T-cell (primary cell): ENCODE data around the gene SLC39A13. TPM values are rescaled to one million over a fixed set of nuclear protein-coding genes. Genes with fewer than 3 reads are reported as not detected.

Source experiments
- ATAC-seq, 4 experiments: fragments of 200-7000 bp in 3 of 4; fragments of 150-1000 bp in 1 of 4; cut with Tn5 transposase; replicated peaks in 1 of 4; 1 replicate in 3 of 4; 2 replicates in 1 of 4; pipeline ENCODE4 v1.10.0; 2021; ENCODE audit warnings: moderate library complexity in 3 of 4, mild to moderate bottlenecking in 2 of 4, moderate number of reproducible peaks in 1 of 4
- CTCF ChIA-PET, 2 donors: fragments of 300-600 bp; sonication (Branson Sonifier 250); formaldehyde crosslinking; loops; one replicate each; lab custom pipeline; 2022; ENCODE audit warnings: antibody characterized with exemption in 2 of 2; lab: Charles Lee
- POLR2A ChIA-PET, 2 donors: fragments of 300-600 bp; sonication (Branson Sonifier 250); formaldehyde crosslinking; loops; one replicate each; lab custom pipeline; 2022; ENCODE audit warnings: antibody characterized with exemption in 2 of 2; lab: Charles Lee
- DNase-seq, 35 experiments: peaks; one replicate each; pipeline versions ENCODE4 v3.0.0 to v3.0.0-alpha.2; 2013 to 2023
- H3K27ac ChIP-seq: one replicate; pipeline ENCODE4 v1.5.1; 2013; ENCODE audit warnings: low read length
- H3K27me3 ChIP-seq, 2 experiments: replicated peaks in 1 of 2; 1 replicate in 1 of 2; 2 replicates in 1 of 2; pipeline versions ENCODE4 v1.6.1 to v1.7.0; 2013; ENCODE audit warnings: low read length in 1 of 2, mixed read lengths in 1 of 2; ENCODE audit not compliant: control insufficient read depth in 2 of 2, insufficient read depth in 2 of 2; ENCODE audit errors: extremely low read depth in 1 of 2
- H3K36me3 ChIP-seq, 2 donors: 1 replicate in 1 of 2; 2 replicates in 1 of 2; pipeline versions ENCODE4 v1.6.1 to v1.7.0; 2013; ENCODE audit warnings: low read length in 1 of 2; ENCODE audit not compliant: control insufficient read depth in 2 of 2, insufficient read depth in 1 of 2; ENCODE audit errors: extremely low read depth in 1 of 2
- H3K4me1 ChIP-seq, 2 experiments: 1 replicate in 1 of 2; 2 replicates in 1 of 2; pipeline versions ENCODE4 v1.6.1 to v1.7.0; 2013; ENCODE audit warnings: low read length in 2 of 2, mixed read lengths in 1 of 2; ENCODE audit not compliant: insufficient read depth in 2 of 2, control insufficient read depth in 1 of 2; ENCODE audit errors: extremely low read depth in 1 of 2
- H3K4me3 ChIP-seq, 2 donors: 1 replicate in 1 of 2; 2 replicates in 1 of 2; pipeline versions ENCODE4 v1.5.1 to v1.7.0; 2013; ENCODE audit warnings: mild to moderate bottlenecking in 2 of 2, low read length in 1 of 2, moderate library complexity in 1 of 2; ENCODE audit not compliant: control insufficient read depth in 1 of 2; ENCODE audit errors: extremely low read depth in 1 of 2
- H3K9me3 ChIP-seq: 2 replicates; pipeline ENCODE4 v1.7.0; 2013
- H3K27ac Mint-ChIP-seq, 2 donors: one replicate each; pipeline ENCODE4 v1.8.0; 2020 to 2021; ENCODE audit warnings: mild to moderate bottlenecking in 2 of 2, mixed read lengths in 2 of 2
- H3K27me3 Mint-ChIP-seq, 2 donors: one replicate each; pipeline ENCODE4 v1.8.0; 2021 to 2022; ENCODE audit warnings: mixed read lengths in 2 of 2
- H3K36me3 Mint-ChIP-seq: one replicate; pipeline ENCODE4 v1.8.0; 2021; ENCODE audit warnings: mixed read lengths
- H3K4me1 Mint-ChIP-seq, 3 donors: one replicate each; pipeline ENCODE4 v1.8.0; 2020 to 2022; ENCODE audit warnings: mixed read lengths in 3 of 3, mild to moderate bottlenecking in 1 of 3
- H3K4me3 Mint-ChIP-seq, 3 donors: one replicate each; pipeline ENCODE4 v1.8.0; 2020 to 2022; ENCODE audit warnings: mild to moderate bottlenecking in 3 of 3, mixed read lengths in 3 of 3, moderate library complexity in 3 of 3
- H3K9me3 Mint-ChIP-seq, 3 donors: one replicate each; pipeline ENCODE4 v1.8.0; 2020 to 2022; ENCODE audit warnings: mixed read lengths in 3 of 3
- WGBS: methylation state at CpG from one replicate; pipeline ENCODE4 v1.1.5; 2013; ENCODE audit warnings: missing lambda C conversion rate; ENCODE audit not compliant: insufficient coverage; 5-methylcytosine and 5-hydroxymethylcytosine counted together
- total RNA-seq, 35 experiments: library from RNA in 6 of 35; stranded (reverse) in 6 of 35; fragments of 120-200 nt in 1 of 35; gene quantifications; one replicate each; pipeline versions ENCODE4 v1.2.1 to v1.2.4 and lab custom pipeline; 2013 to 2026

The SLC39A13 gene
- total RNA-seq, 5 donors from 2014 or later (not counting 1 experiment from before 2014, with no cell fraction given), result 45.6 to 67.0 (median 65.2) TPM

GRCh38 chr11:47461876-47462275 lies 53.5 kb downstream of the SLC39A13 start:
- Histone ChIP-seq H3K4me1 (no peaks in the 10 kb centered on the region), H3K27ac (no peak overlapping the region), H3K4me3 (no peak overlapping the region), H3K27me3 (no peaks in the 10 kb centered on the region), H3K36me3 (peaks cover 10 to 25% of the 10 kb centered on the region in 2 donors), H3K9me3 (no peaks in the 10 kb centered on the region)
- Mint-ChIP-seq H3K27ac (peak overlapping the region in 1 of 2 donors; percentile 4), H3K4me3 (no peak overlapping the region), H3K27me3 (no peaks in the 10 kb centered on the region), H3K9me3 (no peaks in the 10 kb centered on the region), H3K36me3 (peaks cover 14% of the 10 kb centered on the region), H3K4me1 (peaks cover 0 to 6% (median 0%) of the 10 kb centered on the region in 3 donors)
- ChIA-PET POLR2A (no interaction called here), CTCF (no interaction called here)
- DNase-seq, result no peak
- WGBS, result 93% methylated on average over 2 of the region's 7 CpGs
- ATAC-seq, result no peak

GRCh38 chr11:47464483-47464882 lies 56.1 kb downstream of the SLC39A13 start:
- ChIA-PET CTCF (no interaction called here), POLR2A (no interaction called here)
- Histone ChIP-seq H3K4me3 (no peak overlapping the region), H3K9me3 (no peaks in the 10 kb centered on the region), H3K36me3 (peaks cover 16 to 48% of the 10 kb centered on the region in 2 donors), H3K27ac (no peak overlapping the region), H3K27me3 (no peaks in the 10 kb centered on the region), H3K4me1 (peaks cover 0 to 7% of the 10 kb centered on the region in 2 experiments)
- Mint-ChIP-seq H3K4me3 (no peak overlapping the region), H3K4me1 (peaks cover 0 to 9% (median 8%) of the 10 kb centered on the region in 3 donors), H3K36me3 (peaks cover 28% of the 10 kb centered on the region), H3K9me3 (no peaks in the 10 kb centered on the region), H3K27ac (no peak overlapping the region), H3K27me3 (no peaks in the 10 kb centered on the region)
- DNase-seq (no peak), ATAC-seq (no peak)
- no CpG with 5 or more reads among the region's 5 CpGs for WGBS

Other genes starting within 250 kb of the SLC39A13 start
- gene ARFGAP2, start 231.7 kb upstream of the SLC39A13 start, total RNA-seq, result 100 to 1,000 TPM; 145 to 188 (median 160) TPM
- 1 to 10 TPM in 3 of 5 donors, under 1 TPM in 1, not detected in 1; 0.49 to 1.9 (median 1.4) TPM for gene PACSIN3, start 222.2 kb upstream of the SLC39A13 start, total RNA-seq
- 100 to 1,000 TPM in 3 of 5 donors, 10 to 100 TPM in 2; 55.0 to 136 (median 123) TPM for gene DDB2, start 193.6 kb upstream of the SLC39A13 start, total RNA-seq
- 10 to 100 TPM; 16.2 to 26.8 (median 21.9) TPM for gene ACP2, start 159.8 kb upstream of the SLC39A13 start, total RNA-seq
- 10 to 100 TPM in 3 of 5 donors, 1 to 10 TPM in 2; 3.6 to 16.7 (median 11.7) TPM for gene NR1H3, start 150.6 kb upstream of the SLC39A13 start, total RNA-seq
- gene MADD, start 138.5 kb upstream of the SLC39A13 start, total RNA-seq, result 100 to 1,000 TPM; 116 to 189 (median 124) TPM
- gene MYBPC3, start 55.9 kb upstream of the SLC39A13 start, total RNA-seq, result not detected
- gene SPI1, start 30.0 kb upstream of the SLC39A13 start, total RNA-seq, result 1 to 10 TPM; 1.8 to 5.8 (median 2.1) TPM
- 10 to 100 TPM; 48.6 to 64.4 (median 55.0) TPM for gene PSMC3, start 17.8 kb downstream of the SLC39A13 start, total RNA-seq
- 1 to 10 TPM; 1.1 to 3.4 (median 1.4) TPM for gene RAPSN, start 40.5 kb downstream of the SLC39A13 start, total RNA-seq
- gene CELF1, start 144.5 kb downstream of the SLC39A13 start, total RNA-seq, result 100 to 1,000 TPM; 109 to 124 (median 123) TPM
- 10 to 100 TPM; 14.9 to 25.3 (median 25.0) TPM for gene PTPMT1, start 157.0 kb downstream of the SLC39A13 start, total RNA-seq
- 10 to 100 TPM; 19.1 to 23.6 (median 21.6) TPM for gene KBTBD4, start 170.4 kb downstream of the SLC39A13 start, total RNA-seq
- gene NDUFS3, start 170.5 kb downstream of the SLC39A13 start, total RNA-seq, result 100 to 1,000 TPM in 1 of 5 donors, 10 to 100 TPM in 4; 69.1 to 105 (median 76.1) TPM
- gene FAM180B, start 178.1 kb downstream of the SLC39A13 start, total RNA-seq, result under 1 TPM in 3 of 5 donors, not detected in 2; 0.20 to 0.51 (median 0.28) TPM
- 1 to 10 TPM in 3 of 5 donors, under 1 TPM in 2; 0.53 to 2.0 (median 1.5) TPM for gene C1QTNF4, start 185.8 kb downstream of the SLC39A13 start, total RNA-seq
- gene MTCH2, start 234.0 kb downstream of the SLC39A13 start, total RNA-seq, result 10 to 100 TPM; 20.4 to 32.1 (median 26.7) TPM